COLO668 (cell line): ENCODE measurements around the gene ADAMTSL3.

Experiments used
- DNase-seq: peaks from one replicate; lab custom pipeline; 2025; ENCODE audit not compliant: unreplicated experiment; lab: John Stamatoyannopoulos, UW

The ADAMTSL3 gene

GRCh38 chr15:83866692-83867091 is 212.8 kb downstream of the ADAMTSL3 start:
- DNase-seq: no peak

- DNase-seq: no peak
Measured at GRCh38 chr15:83869341-83869740, 215.4 kb downstream of the ADAMTSL3 start.

DNA sequence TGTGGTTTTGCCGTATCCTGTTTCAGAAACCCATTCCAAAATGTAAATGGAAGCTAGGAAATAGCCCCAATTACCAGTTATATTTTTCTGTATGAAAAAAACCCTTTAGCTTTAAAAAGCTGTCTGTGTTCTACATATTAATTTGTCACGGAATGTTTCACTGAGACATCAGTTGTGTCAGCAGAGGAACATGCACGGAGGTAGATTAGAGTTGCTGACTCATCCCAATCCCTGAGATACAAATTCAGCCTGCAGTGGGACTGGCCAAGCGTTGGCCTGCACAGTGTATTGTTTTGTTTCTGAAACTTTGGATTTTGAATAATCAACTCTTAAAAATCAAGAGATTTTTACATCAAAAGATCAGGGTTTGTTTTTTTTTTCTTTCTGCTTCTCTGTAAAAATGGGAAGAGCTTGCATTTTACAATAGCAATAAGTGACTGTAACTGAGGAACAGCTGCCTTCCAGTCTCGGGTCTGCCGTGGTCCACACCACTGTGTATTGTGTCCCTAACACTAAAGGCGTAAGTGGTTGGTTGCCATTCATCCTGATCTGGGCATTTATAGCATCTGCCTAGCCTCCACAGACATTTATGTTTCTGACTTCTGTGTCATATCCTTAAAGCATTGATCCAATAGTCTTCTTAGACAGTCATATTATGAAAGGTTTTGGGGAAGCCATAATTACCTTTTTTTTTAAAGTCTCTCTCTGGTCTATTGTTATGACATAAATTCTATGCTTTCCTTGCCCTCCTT is 218.1 kb downstream of the ADAMTSL3 start:
- no peak for DNase-seq

GRCh38 chr15:83873966-83874365 is 220.0 kb downstream of the ADAMTSL3 start:
- no peak for DNase-seq

- DNase-seq: no peak
Measured at GRCh38 chr15:83880529-83880928, 226.6 kb downstream of the ADAMTSL3 start.

GRCh38 chr15:83881156-83881555 is 227.2 kb downstream of the ADAMTSL3 start:
- DNase-seq: no peak

- DNase-seq: no peak
Measured at GRCh38 chr15:83886321-83886720, 232.4 kb downstream of the ADAMTSL3 start.

DNA sequence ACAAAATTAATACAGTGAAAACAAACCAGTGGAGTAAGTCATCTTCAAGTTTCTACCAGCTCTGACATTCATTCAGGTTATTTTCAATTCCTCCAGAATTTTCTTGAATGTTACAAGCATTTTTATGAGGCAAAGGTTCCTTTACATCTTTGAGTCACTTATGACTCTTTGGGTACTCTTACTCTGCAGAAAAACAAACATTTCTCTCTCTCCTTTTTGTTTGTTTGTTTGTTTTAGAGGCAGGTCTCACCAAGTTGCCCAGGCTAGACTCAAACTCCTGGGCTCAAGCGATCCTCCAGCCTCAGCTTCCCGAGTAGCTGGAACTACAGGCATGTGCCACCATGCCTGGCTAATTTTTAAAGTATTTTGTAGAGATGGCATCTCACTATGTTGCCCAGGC is 233.5 kb downstream of the ADAMTSL3 start:
- no peak for DNase-seq

- DNase-seq: no peak
Measured at GRCh38 chr15:83887961-83888360, 234.0 kb downstream of the ADAMTSL3 start.

DNA sequence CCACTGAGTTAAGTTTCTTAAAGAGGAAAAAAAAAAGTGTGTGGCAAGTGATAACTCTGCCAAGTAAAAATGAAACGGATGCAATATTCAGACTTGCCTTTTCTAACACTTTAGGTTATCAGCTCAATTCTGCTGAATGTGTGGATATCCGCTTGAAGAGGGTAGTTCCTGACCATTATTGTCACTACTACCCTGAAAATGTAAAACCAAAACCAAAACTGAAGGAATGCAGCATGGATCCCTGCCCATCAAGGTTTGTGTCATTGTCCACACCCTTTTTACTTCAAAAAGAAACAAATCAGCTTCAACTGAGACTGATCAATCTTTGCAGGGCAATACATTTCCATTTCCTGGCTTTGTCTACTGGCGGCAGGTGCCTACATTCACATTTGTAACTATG is 236.1 kb downstream of the ADAMTSL3 start:
- DNase-seq: no peak

DNA sequence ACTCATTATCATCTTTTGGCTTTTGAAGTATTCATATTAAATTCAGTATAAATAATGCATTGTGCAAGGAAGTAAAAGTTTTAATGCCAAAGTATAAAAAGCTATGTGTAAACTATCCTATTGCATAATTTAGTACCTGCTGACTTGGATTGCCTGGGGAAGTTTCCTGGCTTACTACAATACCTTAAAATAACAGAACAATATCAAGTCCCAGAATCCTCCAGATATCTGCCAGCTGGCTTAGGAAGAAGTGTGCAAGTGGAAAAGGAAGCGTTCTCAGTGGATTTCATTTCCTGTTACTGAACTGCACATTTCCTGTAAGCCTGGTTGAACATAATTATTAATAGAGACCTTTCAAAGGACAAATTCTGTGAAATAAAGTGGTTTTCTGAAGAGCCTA is 236.7 kb downstream of the ADAMTSL3 start:
- DNase-seq: no peak

GRCh38 chr15:83892498-83892897 is 238.6 kb downstream of the ADAMTSL3 start:
- DNase-seq: no peak

- no peak for DNase-seq
Measured at GRCh38 chr15:83893308-83893707, 239.4 kb downstream of the ADAMTSL3 start.

GRCh38 chr15:83897037-83897436 is 243.1 kb downstream of the ADAMTSL3 start:
- DNase-seq: no peak

- no peak for DNase-seq
Measured at GRCh38 chr15:83898361-83898760, 244.4 kb downstream of the ADAMTSL3 start.

- DNase-seq: no peak
Measured at GRCh38 chr15:83899670-83900069, 245.7 kb downstream of the ADAMTSL3 start.

DNA sequence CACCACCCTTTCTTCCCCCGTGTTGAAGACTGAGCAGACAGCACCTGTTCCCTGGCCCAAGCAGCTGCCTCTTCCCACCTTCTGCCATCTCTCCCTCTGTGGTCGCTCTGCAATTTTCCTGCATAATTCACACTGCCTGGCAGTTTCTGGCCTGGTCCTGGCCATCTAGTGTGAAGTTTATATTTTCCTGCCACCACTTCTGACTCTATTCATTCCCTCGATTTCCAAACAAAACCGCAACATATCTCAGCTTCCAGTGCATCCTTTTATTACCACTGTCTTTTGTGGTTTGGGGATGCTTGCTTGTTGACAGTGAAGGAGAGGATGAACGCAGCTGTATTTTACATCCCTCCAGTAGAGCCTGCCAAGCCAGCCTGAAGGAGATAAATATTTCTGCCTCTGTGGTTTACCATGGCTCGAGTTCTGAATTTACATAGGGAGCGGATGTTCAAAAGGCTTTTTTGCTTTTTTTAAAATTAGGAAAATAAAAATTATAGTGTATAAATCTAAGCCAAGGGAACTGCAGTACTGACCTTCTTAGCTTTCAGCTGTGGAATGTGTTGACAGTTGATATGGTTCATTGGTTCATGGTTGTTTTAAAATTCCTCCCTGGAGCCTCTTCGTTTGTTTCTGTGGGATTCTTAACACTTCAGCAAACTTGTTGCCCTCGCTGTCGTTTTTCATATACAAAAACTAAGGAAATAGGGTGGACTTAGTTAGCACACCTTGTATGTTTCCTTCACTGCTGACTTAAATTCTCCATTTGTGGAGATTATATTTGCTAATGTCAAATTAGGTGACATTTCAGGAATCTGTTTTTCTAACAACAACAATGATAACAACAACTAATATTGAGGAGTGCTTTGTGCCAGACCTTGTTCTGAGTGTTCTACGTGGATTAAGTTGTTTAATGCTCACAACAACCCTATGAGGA is 250.5 kb downstream of the ADAMTSL3 start:
- DNase-seq: no peak

GRCh38 chr15:83905556-83906273 is 251.8 kb downstream of the ADAMTSL3 start:
- no peak for DNase-seq

DNA sequence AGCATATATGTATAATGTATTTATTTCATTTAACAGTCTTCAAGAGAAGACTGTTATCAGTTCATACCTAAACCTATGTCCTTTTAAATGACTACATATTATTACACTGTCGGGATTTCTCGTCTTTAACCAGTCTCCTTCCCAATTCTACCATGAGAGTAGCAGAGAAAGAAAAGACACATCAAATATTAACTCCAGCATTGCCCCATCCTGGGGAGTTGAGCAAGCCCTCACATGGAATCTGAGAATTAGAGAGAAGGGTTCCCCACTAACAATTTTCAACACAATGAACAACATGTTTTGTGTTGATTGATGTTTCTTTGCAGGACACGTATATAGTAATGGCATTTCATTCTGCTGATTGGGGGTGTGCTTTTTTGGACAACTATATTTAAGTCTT is 257.4 kb downstream of the ADAMTSL3 start:
- DNase-seq: no peak

- no peak for DNase-seq
Measured at GRCh38 chr15:83912343-83912742, 258.4 kb downstream of the ADAMTSL3 start.

- DNase-seq: no peak
Measured at GRCh38 chr15:83913034-83913632, 259.2 kb downstream of the ADAMTSL3 start.
